GM20000 (cell line): ENCODE measurements around the gene GPI.
A peak's percentile ranks its signal among the peaks of the same experiment; 100 is the strongest.

ENCODE experiments used
- DNase-seq: peaks from one replicate; pipeline ENCODE4 v3.0.0; 2012; ENCODE audit warnings: low spot score
- TF ChIP-seq, protein P1 (sequence below): IDR thresholded peaks from 2 replicates; pipeline ENCODE4 v1.5.1; 2012; ENCODE audit warnings: mild to moderate bottlenecking, control low read depth; ENCODE audit errors: extremely low read depth, missing control alignments

Gene GPI

DNA sequence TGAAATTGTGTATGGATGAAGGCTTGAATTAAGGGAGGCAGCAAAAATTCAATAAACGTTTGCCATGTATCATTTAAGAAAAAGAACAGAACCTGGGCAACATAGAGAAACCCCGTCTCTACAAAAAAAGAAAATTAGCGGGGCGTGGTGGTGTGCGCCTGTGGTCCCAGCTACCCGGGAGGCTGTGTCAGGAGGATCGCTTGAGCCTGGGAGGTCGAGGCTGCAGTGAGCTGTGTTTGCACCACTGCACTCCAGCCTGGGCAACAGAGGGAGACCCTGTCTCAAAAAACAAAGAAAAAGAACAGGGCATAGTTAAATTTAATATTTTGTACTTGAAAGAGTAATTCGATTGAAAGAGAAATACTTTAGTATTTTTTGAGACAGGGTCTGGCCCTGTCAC, 64.6 kb downstream of the GPI start:
- DNase-seq = no peak

DNA sequence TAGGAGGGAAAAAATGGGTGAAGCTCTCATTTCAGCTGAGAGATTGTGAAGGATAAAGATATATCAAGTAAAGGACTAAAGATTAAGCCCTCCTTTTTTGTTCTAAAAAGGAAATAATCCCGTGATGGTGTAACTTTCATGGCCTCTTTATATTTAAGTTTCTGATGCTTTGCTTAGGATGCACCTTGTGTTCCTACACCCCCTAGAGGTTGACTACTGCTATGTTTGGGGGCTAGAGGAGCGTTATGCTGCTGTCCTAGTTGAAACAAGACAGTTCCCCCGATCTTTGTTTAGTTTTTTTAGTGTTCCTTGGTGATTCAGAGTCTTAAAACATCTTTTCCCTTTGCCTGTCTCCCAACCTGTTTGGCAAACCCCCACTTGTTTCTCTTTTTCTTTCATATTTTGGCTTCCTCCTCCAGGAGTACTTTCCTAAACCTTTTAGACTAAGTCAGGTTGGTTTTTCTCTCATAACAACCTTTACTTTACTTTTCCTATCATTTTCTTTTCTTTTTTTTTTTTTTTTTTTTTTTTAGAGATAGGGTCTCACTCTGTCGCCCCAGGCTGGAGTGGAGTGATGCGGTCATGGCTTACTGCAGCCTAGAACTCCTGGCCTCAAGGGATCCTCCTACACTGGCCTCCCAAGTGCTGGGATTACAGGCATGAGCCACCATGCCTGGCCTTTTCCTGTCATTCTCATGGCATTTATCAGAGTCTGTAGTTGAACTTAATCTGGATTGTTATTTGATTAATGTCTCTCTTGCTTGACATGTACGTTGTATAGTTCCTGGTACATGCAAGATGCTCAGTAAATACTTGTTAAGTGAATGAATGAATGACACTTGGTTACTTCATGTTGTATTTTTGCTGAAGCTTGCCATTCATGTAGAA, 66.0 kb downstream of the GPI start:
- peak; percentile 83 for DNase-seq
- TF ChIP-seq, protein P1, sequence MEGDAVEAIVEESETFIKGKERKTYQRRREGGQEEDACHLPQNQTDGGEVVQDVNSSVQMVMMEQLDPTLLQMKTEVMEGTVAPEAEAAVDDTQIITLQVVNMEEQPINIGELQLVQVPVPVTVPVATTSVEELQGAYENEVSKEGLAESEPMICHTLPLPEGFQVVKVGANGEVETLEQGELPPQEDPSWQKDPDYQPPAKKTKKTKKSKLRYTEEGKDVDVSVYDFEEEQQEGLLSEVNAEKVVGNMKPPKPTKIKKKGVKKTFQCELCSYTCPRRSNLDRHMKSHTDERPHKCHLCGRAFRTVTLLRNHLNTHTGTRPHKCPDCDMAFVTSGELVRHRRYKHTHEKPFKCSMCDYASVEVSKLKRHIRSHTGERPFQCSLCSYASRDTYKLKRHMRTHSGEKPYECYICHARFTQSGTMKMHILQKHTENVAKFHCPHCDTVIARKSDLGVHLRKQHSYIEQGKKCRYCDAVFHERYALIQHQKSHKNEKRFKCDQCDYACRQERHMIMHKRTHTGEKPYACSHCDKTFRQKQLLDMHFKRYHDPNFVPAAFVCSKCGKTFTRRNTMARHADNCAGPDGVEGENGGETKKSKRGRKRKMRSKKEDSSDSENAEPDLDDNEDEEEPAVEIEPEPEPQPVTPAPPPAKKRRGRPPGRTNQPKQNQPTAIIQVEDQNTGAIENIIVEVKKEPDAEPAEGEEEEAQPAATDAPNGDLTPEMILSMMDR = peak; percentile 73

More for the DNA sequence above, 64.6 kb downstream of the GPI start:
- TF ChIP-seq, protein P1 = no peak

DNA sequence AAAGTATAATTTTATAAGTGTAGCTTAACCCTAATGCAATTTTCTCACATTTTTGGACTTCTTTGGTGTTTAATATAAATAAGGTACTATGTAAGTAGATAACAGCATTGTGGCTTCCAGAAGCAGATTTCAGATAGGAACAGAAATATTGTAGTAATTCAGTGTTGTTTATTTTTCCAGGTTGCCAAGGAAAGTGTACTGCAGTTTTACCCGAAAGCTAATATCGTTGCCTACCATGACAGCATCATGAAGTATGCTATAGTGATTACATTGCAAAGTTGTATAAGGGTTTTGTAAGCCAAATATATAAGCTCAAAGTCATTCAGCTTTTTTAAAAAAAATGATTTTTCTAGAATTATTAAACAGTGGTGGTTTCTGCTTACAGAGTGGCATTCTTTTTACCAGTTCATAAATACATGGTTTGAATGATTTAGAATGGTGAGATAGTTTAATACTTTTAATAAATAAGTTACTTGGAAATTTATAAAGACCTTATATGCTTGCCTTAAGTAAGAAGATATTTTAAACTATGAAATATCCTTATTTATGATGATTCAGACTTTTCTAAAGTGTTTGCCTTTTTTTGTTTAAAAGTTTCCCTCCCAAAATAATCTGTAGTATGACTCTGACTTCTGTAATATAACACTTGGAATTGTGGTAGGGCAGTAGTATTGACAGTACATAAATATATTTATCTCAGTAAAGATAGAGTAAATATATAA, 66.8 kb downstream of the GPI start:
- TF ChIP-seq, protein P1 = no peak
- DNase-seq = no peak

DNA sequence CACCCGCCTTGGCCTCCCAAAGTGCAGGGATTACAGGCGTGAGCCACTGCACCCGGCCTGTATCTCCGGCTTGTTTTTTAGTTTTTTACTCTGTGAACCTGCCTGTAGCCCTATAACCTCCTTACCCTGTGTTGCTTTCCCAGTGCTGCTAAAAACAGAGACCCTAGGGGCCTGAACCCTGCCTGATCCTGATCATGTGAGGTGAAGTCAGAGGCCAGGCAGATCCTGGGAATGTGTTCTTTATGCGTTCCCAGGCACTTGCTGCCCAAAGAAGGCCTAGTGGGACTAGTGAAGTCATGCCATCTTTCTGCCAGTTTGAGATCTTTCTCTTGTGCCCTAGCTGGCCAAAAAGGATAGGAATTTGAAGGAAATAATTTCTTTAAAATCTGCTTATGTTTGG, 67.8 kb downstream of the GPI start:
- DNase-seq = no peak
- TF ChIP-seq, protein P1 = no peak

DNA sequence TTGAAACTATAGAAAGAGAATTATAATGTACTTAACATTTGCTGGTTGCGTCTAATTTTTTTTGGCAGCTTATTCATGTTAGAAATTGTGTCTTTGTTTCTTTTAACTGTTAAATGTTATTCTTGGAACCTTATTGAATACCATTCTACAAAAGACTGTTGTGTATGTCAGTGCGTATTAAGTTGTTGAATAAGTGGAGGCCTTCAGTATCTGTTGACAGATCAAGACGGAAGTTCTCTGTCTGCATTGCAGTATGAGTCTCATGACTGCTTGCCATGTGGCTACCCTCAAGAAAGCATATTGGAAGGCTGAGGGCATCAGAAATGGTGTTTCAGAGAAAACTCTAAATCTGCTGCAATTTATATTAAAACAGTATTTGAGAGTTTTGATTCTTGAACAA, 71.7 kb downstream of the GPI start:
- no peak for DNase-seq
- TF ChIP-seq, protein P1 = no peak

DNA sequence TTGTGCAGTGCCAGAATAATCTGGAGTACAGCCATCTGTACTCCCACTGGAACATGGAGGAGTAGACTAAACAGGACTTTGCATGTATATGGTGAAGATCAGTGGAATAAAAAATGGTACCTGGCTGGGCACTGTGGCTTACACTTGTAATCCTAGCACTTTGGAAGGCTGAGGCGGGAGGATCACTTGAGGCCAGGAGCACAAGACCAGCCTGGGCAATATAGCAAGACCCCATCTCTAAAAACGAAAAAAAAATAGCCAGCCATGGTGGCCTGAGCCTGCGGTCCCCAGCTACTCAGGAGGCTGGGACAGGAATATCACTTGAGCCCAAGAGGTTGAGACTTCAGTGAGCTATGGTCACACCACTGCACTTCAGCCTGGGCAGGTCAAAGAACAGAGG, 83.2 kb downstream of the GPI start:
- no peak for DNase-seq
- TF ChIP-seq, protein P1 = no peak
